GM12873 (cell line): ENCODE data around the gene INPP1.

Source experiments
- CTCF ChIP-seq: IDR thresholded peaks from 2 replicates; pipeline ENCODE4 v1.5.1; 2012; ENCODE audit warnings: low read depth, mild to moderate bottlenecking, moderate library complexity, low read length, control low read depth; ENCODE audit not compliant: insufficient read depth; ENCODE audit errors: missing control alignments

Gene INPP1

GRCh38 chr2:190343536-190344275 is at the start of gene INPP1:
Gene INPP1, plus strand, starts transcription at chr2:190343589. Its CDS starts 16,514 bp downstream, at chr2:190360103.
- TF ChIP-seq CTCF, result no peak

DNA sequence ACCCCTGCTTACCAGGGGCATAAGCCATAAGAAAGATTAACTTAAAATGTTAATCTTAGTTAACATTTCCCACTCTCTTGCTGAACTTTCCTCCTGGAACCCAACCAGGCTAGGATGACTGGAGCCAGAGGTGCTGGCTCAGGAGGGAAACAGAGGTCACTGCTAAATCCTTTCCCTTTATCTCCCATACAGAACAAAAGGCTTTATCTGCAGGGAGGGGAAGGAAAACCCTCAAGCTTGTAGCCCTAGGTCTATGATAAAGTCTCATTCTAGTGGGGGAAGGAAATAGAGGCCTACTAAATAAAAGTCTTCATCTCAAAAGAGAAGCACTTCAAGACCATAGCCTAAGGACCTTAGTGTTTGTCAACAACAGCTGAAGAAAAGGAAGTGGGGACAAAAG is 42.4 kb upstream of the INPP1 start:
- no peak for TF ChIP-seq CTCF

- no peak for TF ChIP-seq CTCF
Observed at GRCh38 chr2:190302052-190302451, 41.3 kb upstream of the INPP1 start.

DNA sequence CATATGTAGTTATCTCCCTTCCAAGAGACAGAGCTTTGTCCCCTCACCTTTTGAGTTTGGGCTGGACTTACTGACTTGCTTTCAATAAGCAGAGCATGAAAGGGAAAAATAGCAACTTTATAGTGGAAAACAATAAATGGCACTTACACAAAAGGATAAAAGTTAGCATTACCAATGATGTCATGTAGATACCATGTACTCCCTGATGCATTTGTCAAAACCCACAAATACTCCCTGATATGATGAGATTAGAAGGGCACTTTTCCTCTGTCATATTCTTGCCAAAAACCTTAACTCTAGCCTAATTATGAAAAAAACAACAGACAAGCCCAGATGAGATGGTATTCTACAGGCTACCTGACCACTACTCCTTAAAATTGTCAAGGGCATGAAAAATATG is 39.7 kb upstream of the INPP1 start:
- no peak for TF ChIP-seq CTCF

DNA sequence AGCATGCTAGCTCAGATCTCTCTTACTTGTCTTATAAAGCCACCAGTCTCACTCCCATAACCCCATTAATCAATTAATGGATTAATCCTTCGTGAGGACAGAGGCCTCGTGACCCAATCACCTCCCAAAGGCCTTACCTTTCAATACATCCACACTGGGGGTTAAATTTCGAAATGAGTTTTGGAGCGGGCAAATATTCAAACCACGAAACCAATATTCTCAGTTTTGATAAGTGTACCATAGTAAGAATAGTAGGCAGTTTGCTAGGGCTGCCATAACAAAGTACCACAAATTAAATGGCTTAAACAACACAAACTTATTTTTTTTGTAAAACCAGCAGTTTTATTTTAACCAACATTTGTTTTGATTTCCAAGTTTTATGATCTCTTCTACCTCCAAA is 39.0 kb upstream of the INPP1 start:
- TF ChIP-seq CTCF, result no peak

DNA sequence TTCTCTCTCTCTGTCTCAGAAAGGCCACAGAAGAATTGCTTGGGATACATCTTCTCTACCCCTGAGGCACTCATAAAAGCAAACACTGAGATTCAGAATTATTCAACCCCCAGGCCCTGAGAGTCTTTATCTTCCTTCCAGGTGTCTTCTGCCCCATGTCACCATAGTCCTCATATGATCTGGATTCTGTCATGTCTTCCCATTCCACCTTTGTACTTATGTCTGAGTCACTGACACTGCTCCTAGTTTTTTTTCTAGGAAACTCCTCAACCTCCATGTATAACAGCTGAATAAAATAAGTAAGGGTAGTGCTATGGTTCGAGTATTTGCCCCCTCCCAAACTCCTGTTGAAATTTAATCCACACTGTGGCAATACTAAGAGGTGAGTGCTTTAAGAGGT is 35.4 kb upstream of the INPP1 start:
- no peak for TF ChIP-seq CTCF

DNA sequence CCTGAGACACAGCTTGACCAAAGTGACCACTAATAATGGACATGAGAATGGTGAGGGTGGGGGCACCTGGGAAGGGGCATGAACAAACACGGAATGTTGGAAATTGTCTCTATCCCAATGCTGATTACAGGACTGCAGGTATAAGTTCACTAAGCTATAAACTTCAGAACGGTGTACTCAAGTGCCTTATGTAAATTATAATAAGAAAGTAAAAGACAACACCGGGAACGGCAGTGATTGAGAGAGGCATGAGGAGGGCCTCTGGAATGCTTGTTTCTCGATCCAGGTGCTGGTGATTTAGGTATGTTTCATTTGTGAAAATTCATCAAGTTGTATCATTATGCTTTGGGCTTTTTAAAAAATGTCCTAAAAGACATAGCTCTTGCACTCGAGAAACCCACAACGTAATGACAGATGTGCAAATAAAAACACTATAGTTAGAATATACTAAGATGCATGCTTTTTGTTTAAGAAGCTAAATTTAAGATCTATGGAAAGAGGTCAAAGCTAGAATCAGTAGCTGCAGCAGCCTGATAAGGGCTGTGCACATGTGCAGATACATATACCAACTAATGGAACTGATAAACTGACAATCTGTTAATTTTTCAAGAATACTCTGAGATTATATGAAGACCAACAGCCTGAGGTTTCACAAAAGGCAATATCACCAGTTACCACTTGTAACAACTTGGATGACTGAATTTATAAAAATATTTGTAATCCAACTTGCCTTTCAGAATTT is 31.3 kb upstream of the INPP1 start:
- no peak for TF ChIP-seq CTCF
